BE2C (cell line): ENCODE results near the gene PNKP.

Experiments used
- DNase-seq: peaks from one replicate; pipeline ENCODE4 v3.0.0-alpha.2; 2020
- H3K27me3 ChIP-seq: fragments of 250-450 bp; sonication (Bioruptor Pico); 2 replicates; pipeline ENCODE4 v1.5.1; 2020; ENCODE audit warnings: mild to moderate bottlenecking
- H3K36me3 ChIP-seq: fragments of 250-450 bp; sonication (Bioruptor Pico); 2 replicates; pipeline ENCODE4 v1.5.1; 2020; ENCODE audit warnings: mild to moderate bottlenecking
- H3K4me1 ChIP-seq: fragments of 250-450 bp; sonication (Bioruptor Pico); 2 replicates; pipeline ENCODE4 v1.5.1; 2020
- H3K4me3 ChIP-seq: 2 replicates; pipeline ENCODE4 v1.5.1; 2011; ENCODE audit warnings: low read depth, low read length
- H3K9me3 ChIP-seq: fragments of 250-450 bp; sonication (Bioruptor Pico); 2 replicates; pipeline ENCODE4 v1.5.1; 2020
- CTCF ChIP-seq: IDR thresholded peaks from 2 replicates; pipeline ENCODE4 v1.5.1; 2012; ENCODE audit warnings: mild to moderate bottlenecking, low read depth, low read length

The PNKP gene

DNA sequence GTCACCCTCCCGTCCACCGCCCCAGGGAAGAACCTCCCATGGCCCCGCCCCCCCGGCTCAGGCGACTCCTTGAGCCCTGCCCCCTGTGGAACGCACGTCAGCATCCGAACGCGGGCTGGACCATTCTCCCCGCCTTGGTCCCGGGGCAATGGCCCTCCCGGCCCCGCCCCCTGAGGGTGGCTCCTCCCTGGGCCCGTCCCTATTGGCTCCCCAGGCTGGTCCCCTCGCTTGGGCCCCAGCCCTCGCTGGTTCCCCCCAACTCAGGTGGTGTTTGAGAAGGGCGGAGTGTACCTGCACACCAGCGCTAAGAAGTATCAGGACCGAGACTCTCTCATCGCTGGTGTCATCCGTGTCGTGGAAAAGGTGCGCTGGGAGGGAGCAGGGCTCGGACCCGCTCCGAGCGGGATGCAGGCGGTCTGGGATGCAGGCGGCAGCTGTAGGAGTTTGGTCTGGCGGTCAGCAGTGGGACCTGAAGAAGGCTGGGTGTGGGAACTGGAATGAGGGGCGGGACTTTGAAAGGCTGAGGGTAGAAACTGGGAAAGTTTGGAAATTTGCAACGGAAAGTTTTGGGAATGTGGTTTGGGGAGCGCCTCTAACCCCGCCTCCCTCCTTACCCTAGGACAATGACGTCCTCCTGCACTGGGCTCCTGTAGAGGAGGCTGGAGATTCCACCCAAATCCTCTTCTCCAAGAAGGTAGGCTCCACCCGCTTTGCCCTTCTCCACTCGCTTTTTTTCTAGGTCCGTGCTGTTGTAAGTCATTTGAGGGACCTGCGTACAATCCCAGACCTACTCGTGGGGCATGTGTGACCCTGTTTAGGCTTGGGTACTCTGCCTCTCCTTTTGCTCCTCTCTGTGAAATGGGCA is 10.7 kb upstream of the PNKP start:
- peak overlapping the region; percentile 94 for H3K4me3 ChIP-seq
- DNase-seq = peak; percentile 99
- no peaks in the 10 kb centered on the region for H3K27me3 ChIP-seq
- H3K4me1 ChIP-seq = no peaks in the 10 kb centered on the region
- H3K9me3 ChIP-seq = no peaks in the 10 kb centered on the region
- no peak for TF ChIP-seq CTCF
- peaks cover 10% of the 10 kb centered on the region; the same call in 1 of the 2 replicates for H3K36me3 ChIP-seq

DNA sequence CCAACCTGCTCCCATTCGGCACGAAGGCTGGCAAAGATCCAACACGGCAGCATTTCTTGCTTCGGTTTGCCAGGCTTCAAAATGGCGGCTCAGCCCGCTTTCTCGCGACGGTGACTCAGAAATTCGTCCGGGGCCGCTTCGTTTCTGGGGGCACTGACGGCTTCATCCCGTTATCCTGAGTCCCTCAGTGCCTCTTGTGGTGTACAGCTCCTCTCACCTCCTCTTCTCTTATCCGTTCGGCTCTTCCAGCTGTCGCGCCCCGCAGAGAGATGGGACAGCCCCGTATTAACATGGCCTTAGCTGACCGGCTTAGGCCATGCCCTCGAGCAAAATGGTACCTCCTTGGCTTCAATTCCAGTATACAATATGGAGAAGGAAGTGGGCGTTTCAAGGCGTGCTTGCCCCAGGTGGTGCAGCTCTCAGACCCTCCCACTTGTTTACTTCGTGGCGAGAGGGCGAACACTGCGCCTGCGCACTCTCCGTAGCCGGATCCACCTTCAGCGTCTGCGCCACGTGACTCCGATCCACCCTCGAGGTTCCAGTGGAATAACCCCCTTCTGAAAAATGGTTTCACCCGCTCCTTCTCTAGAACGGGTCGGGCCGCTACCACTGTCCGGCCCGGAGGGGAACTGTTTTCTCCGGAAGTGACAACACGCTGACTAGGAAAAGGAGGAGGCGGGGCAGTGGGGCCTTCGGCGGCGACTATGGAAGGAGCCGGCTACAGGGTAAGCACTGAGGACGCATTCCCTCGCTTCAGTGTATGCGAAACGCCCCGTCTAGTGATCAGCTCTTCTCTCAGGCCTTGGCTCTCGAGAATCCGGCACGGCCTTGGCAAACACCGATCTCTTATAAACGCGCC is 9.9 kb upstream of the PNKP start, which contains the start of the genes AKT1S1 and TBC1D17:
TSS of gene AKT1S1 (minus strand) at position 336 of the 859 bp plus-strand sequence. CDS start 4,060 bp downstream, outside the sequence.
TSS of gene TBC1D17 (plus strand) at position 683 of the 859 bp plus-strand sequence. CDS start at position 705, 22 bp downstream.
- Histone ChIP-seq H3K4me1 (no peaks in the 10 kb centered on the region), H3K9me3 (no peaks in the 10 kb centered on the region), H3K27me3 (no peaks in the 10 kb centered on the region), H3K4me3 (peak within 1 kb of the TSS; percentile 94), H3K36me3 (peaks cover 6% of the 10 kb centered on the region; the same call in 1 of the 2 replicates)
- no peak for TF ChIP-seq CTCF
- peak; percentile 98 for DNase-seq

DNA sequence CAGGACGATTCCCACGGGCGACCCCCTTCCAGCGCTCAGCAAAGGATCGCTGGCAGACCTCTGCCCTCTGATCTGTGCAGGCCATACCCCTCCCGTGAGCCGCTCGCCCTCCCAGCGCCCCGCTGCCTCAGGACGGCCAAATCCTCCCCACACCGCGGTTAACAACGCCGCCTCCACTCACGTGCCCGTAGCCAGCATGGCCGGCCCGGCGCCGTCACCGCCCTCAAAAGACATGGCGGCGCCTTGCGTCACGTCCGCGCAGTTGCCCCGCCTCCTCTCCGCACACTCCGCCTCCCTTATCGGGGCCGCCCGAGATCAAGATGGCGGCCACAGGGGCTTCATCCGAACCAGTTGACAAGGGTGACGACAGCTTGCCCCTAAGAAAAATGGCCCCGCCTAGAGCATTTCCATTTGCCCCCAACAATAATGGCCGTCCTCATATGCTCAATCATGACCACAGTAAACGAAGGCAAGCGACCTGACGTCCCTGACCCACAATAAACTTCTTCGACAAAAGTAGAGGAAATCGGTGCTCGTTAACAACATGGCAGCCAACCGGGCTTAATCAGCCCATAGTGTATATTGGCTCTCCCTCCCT is 9.1 kb upstream of the PNKP start:
- no peaks in the 10 kb centered on the region for H3K9me3 ChIP-seq
- H3K4me1 ChIP-seq = no peaks in the 10 kb centered on the region
- H3K4me3 ChIP-seq = peak overlapping the region; percentile 94
- no peaks in the 10 kb centered on the region for H3K27me3 ChIP-seq
- no peak for TF ChIP-seq CTCF
- DNase-seq = peak; percentile 98
- H3K36me3 ChIP-seq = peaks cover 6% of the 10 kb centered on the region; the same call in 1 of the 2 replicates

DNA sequence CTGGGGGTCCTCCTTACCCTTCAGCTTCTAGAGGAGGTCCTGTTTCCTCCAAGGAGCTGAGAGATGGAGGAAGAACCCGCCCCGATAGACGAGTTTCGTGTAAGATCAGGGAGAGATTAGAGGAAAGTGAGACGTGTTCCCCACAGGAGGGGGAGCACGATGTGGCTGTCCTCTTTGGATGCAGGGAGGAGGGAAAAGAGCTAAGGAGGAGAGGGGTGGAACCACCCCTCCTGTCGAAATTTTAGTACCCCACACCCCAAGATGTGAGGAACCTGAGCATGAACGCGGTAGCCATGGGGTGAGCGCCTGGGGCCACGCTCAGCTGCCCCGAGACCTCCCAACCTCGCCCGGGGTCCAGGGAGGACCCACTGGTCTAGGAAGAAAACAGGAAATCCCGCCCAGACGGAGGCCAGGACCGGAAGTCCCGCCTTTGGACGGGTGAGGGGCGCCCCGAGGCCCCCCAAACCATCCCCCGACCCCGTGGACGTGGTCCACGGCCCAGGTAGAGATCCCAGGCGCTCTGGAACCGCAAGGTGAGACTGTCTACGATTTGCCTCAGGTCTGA is 8.6 kb upstream of the PNKP start:
- H3K4me3 ChIP-seq = peak overlapping the region; percentile 94
- peaks cover 2% of the 10 kb centered on the region; the same call in 1 of the 2 replicates for H3K4me1 ChIP-seq
- no peaks in the 10 kb centered on the region for H3K9me3 ChIP-seq
- no peak for TF ChIP-seq CTCF
- peak; percentile 69 for DNase-seq
- H3K27me3 ChIP-seq = no peaks in the 10 kb centered on the region
- H3K36me3 ChIP-seq = peaks cover 6% of the 10 kb centered on the region; the same call in 1 of the 2 replicates

DNA sequence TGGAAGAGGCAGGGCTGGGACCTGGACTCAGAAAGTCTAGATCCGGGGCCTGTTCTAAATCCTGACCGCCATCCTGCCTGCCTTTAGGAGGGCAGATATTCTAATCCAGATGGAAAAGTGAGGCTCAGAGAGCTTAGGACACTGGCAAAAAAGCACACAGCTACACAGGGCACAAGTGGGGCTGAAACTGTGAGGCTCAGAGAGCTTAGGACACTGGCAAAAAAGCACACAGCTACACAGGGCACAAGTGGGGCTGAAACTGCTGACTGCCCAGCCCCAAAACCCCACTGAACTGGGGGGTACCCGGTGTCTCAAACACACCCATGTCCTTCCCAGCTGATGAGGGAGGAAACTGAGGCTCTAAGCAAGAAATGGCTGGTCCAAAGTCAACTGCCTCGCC is 7.8 kb upstream of the PNKP start:
- H3K36me3 ChIP-seq = peaks cover 3% of the 10 kb centered on the region; the same call in 1 of the 2 replicates
- H3K4me1 ChIP-seq = peaks cover 9% of the 10 kb centered on the region
- TF ChIP-seq CTCF = no peak
- H3K9me3 ChIP-seq = no peaks in the 10 kb centered on the region
- peak overlapping the region; percentile 94 for H3K4me3 ChIP-seq
- no peak for DNase-seq
- no peaks in the 10 kb centered on the region for H3K27me3 ChIP-seq
